IMR-90 (cell line): Measurements from ENCODE around the gene LIMS1. TPM values are rescaled to one million over a fixed set of nuclear protein-coding genes. Genes with fewer than 3 reads are reported as not detected.
"Not testable (repeated sequence)": the region's sequence is repeated elsewhere in the genome, so short reads cannot be mapped to it uniquely, and the experiment has no call there.

Experiments used
- ATAC-seq: fragments of 200-7000 bp; cut with Tn5 transposase; 2 replicates; pipeline ENCODE4 v1.9.1; 2020; ENCODE audit warnings: low read depth, mild to moderate bottlenecking, moderate library complexity
- BruUV-seq: library from RNA; stranded (reverse); fragments of 400-500 nt; replicated peaks from 2 replicates; lab custom pipeline; 2021; lab: Mats Ljungman, UMichigan
- CTCF ChIA-PET: fragments of 300-600 bp; formaldehyde crosslinking; extraction: SDS; loops from one replicate; lab custom pipeline; 2021; ENCODE audit warnings: antibody characterized with exemption; lab: Yijun Ruan, JAX
- POLR2A ChIA-PET: fragments of 300-600 bp; sonication (Branson Sonifier 250); formaldehyde crosslinking; loops from one replicate; lab custom pipeline; 2022; ENCODE audit warnings: antibody characterized with exemption; ENCODE audit not compliant: unreplicated experiment; lab: Charles Lee
- DNase-seq: peaks from one replicate; pipeline ENCODE4 v3.0.0; 2013
- H2AFZ ChIP-seq: replicated peaks from 2 replicates; pipeline ENCODE3; 2013; ENCODE audit warnings: low read length, mild to moderate bottlenecking; ENCODE audit not compliant: poor library complexity
- H2AK5ac ChIP-seq: 2 replicates; pipeline ENCODE4 v1.6.1; 2013; ENCODE audit warnings: low read depth, low read length, inconsistent platforms
- H2AK9ac ChIP-seq: replicated peaks from 2 replicates; pipeline ENCODE3; 2013; ENCODE audit warnings: mild to moderate bottlenecking, low read depth, low read length, moderate library complexity; ENCODE audit not compliant: poor library complexity
- H2BK120ac ChIP-seq: 2 replicates; pipeline ENCODE4 v1.6.1; 2013; ENCODE audit warnings: low read depth, low read length, inconsistent platforms
- H2BK15ac ChIP-seq: 3 replicates; pipeline ENCODE4 v1.6.1; 2013; ENCODE audit warnings: low read depth, low read length, inconsistent platforms
- H2BK20ac ChIP-seq: 2 replicates; pipeline ENCODE4 v1.6.1; 2013; ENCODE audit warnings: low read depth, mild to moderate bottlenecking, inconsistent platforms, low read length, moderate library complexity
- H2BK5ac ChIP-seq: 2 replicates; pipeline ENCODE4 v1.6.1; 2013; ENCODE audit warnings: mild to moderate bottlenecking, low read depth, low read length, inconsistent platforms; ENCODE audit not compliant: poor library complexity, severe bottlenecking
- H3K14ac ChIP-seq: replicated peaks from 2 replicates; pipeline ENCODE4 v1.6.1; 2013; ENCODE audit warnings: low read depth, low read length, inconsistent platforms
- H3K18ac ChIP-seq: 2 replicates; pipeline ENCODE4 v1.6.1; 2013; ENCODE audit warnings: low read depth, low read length, control low read depth
- H3K23ac ChIP-seq: 2 replicates; pipeline ENCODE4 v1.6.1; 2013; ENCODE audit warnings: low read depth, low read length, inconsistent platforms
- H3K27ac ChIP-seq: 2 replicates; pipeline ENCODE4 v1.5.1; 2013; ENCODE audit warnings: mild to moderate bottlenecking, control low read depth, low read length; ENCODE audit not compliant: insufficient read depth
- H3K27me3 ChIP-seq: 2 replicates; pipeline ENCODE4 v1.6.1; 2013; ENCODE audit warnings: low read length; ENCODE audit not compliant: control insufficient read depth, insufficient read depth
- H3K36me3 ChIP-seq: 2 replicates; pipeline ENCODE4 v1.6.1; 2013; ENCODE audit warnings: low read length, mixed read lengths; ENCODE audit not compliant: control insufficient read depth, insufficient read depth
- H3K4ac ChIP-seq: 2 replicates; pipeline ENCODE4 v1.6.1; 2013; ENCODE audit warnings: low read depth, low read length, inconsistent platforms
- H3K4me1 ChIP-seq: 2 replicates; pipeline ENCODE4 v1.6.1; 2013; ENCODE audit warnings: low read length, mixed read lengths; ENCODE audit not compliant: control insufficient read depth, insufficient read depth
- H3K4me2 ChIP-seq: 2 replicates; pipeline ENCODE4 v1.6.1; 2013; ENCODE audit warnings: low read depth, mild to moderate bottlenecking, control low read depth, low read length, moderate library complexity
- H3K4me3 ChIP-seq: 2 replicates; pipeline ENCODE4 v1.5.1; 2013; ENCODE audit warnings: low read depth, mild to moderate bottlenecking, control low read depth, low read length, moderate library complexity; ENCODE audit not compliant: insufficient read depth
- H3K56ac ChIP-seq: 2 replicates; pipeline ENCODE4 v1.6.1; 2013; ENCODE audit warnings: low read length, inconsistent platforms; ENCODE audit not compliant: insufficient read depth; ENCODE audit errors: extremely low read depth
- H3K79me1 ChIP-seq, 2 experiments: 2 replicates each; pipeline ENCODE4 v1.6.1; 2013; ENCODE audit warnings: low read length in 2 of 2, inconsistent platforms in 1 of 2, low read depth in 1 of 2
- H3K9ac ChIP-seq: 2 replicates; pipeline ENCODE4 v1.6.1; 2013; ENCODE audit warnings: low read depth, low read length, control low read depth
- H3K9me1 ChIP-seq: 2 replicates; pipeline ENCODE4 v1.6.1; 2013; ENCODE audit warnings: low read length, inconsistent platforms; ENCODE audit not compliant: insufficient read depth
- H3K9me3 ChIP-seq: 2 replicates; pipeline ENCODE4 v1.6.1; 2013; ENCODE audit warnings: low read length; ENCODE audit not compliant: control insufficient read depth, insufficient read depth
- H4K20me1 ChIP-seq: 2 replicates; pipeline ENCODE4 v1.6.1; 2013; ENCODE audit warnings: low read length, inconsistent platforms; ENCODE audit not compliant: insufficient read depth
- H4K5ac ChIP-seq: 2 replicates; pipeline ENCODE4 v1.6.1; 2013; ENCODE audit warnings: mild to moderate bottlenecking, low read depth, low read length, control low read depth
- H4K8ac ChIP-seq, 2 experiments: 2 replicates each; pipeline ENCODE4 v1.6.1; 2013; ENCODE audit warnings: low read depth in 2 of 2, low read length in 2 of 2, control low read depth in 1 of 2, inconsistent platforms in 1 of 2
- H4K91ac ChIP-seq: 2 replicates; pipeline ENCODE4 v1.6.1; 2013; ENCODE audit warnings: low read depth, low read length, inconsistent platforms; ENCODE audit not compliant: insufficient read depth
- CHD1 ChIP-seq: IDR thresholded peaks from 2 replicates; pipeline ENCODE4 v1.6.1; 2012; ENCODE audit warnings: low read depth, low read length, improper control_type of control experiment
- MAFK ChIP-seq: IDR thresholded peaks from 2 replicates; pipeline ENCODE4 v1.6.1; 2012; ENCODE audit warnings: low read depth, low read length, improper control_type of control experiment
- MXI1 ChIP-seq: IDR thresholded peaks from 2 replicates; pipeline ENCODE4 v1.6.1; 2012; ENCODE audit warnings: low read depth, mild to moderate bottlenecking, low read length, moderate library complexity, borderline replicate concordance
- WGBS, 2 experiments: methylation state at CpG; one replicate each; pipeline versions ENCODE4 v1.1.5 to v1.1.7; 2013; ENCODE audit warnings: missing lambda C conversion rate in 2 of 2; ENCODE audit not compliant: insufficient read length in 1 of 2; ENCODE audit errors: extremely low coverage in 2 of 2; 5-methylcytosine and 5-hydroxymethylcytosine counted together
- dilution Hi-C: fragments of 300-500 bp; cut with HindIII; formaldehyde crosslinking; loops from one replicate; pipeline ENCODE4 v1.14.3; 2018; ENCODE audit warnings: low sequenced_read_pairs; ENCODE audit not compliant: unreplicated experiment
- in situ Hi-C: fragments of 300-500 bp; cut with MboI; formaldehyde crosslinking; loops from 3 replicates; pipeline ENCODE4 v1.14.3; 2019; ENCODE audit warnings: low sequenced_read_pairs, inconsistent platforms, mixed read lengths
- intact Hi-C: fragments of 100-400 bp; cut with micrococcal nuclease; formaldehyde crosslinking; loops from 2 replicates; pipeline ENCODE4 v1.10.0; 2022
- polyA plus RNA-seq, 3 experiments: library from polyadenylated mRNA; depleted of rRNA; stranded (reverse); fragments of >200 nt; gene quantifications; 2 replicates each; pipeline ENCODE4 v1.2.3, GENCODE V29; 2012; ENCODE audit warnings: low replicate concordance in 1 of 3
- total RNA-seq: library from RNA; depleted of rRNA; stranded (reverse); fragments of >200 nt; gene quantifications from 2 replicates; pipeline ENCODE4 v1.2.3, GENCODE V29; 2012

LIMS1 gene
- total and polyA plus RNA-seq, 2 of the 4 experiments (the other 2 are of a cell fraction), result 59.1 to 131 TPM

- TF ChIP-seq CHD1 (no peak), MAFK (no peak)
These were observed 107.5 kb downstream of the LIMS1 start (continued) for GRCh38 chr2:108641756-108642155.

- in situ Hi-C loops, result no loop called here
- Histone ChIP-seq H3K4ac (no peak overlapping the region), H2AFZ (no peak overlapping the region), H2BK120ac (no peak overlapping the region), H2BK15ac (no peak overlapping the region), H3K9me1 (peaks cover 11% of the 10 kb centered on the region), H4K20me1 (0 out of 2 replicates have a peak, but pooled peaks cover 3% of the 10 kb centered on the region), H3K27ac (no peak overlapping the region), H3K79me1 (peaks cover 19 to 48% of the 10 kb centered on the region in 2 experiments), H3K18ac (no peak overlapping the region), H3K27me3 (no peaks in the 10 kb centered on the region), H4K91ac (no peak overlapping the region), H2BK5ac (no peak overlapping the region), H3K56ac (no peak overlapping the region), H4K8ac (no peak overlapping the region), H3K4me3 (no peak overlapping the region), H2AK9ac (no peak overlapping the region), H2BK20ac (no peak overlapping the region), H3K23ac (no peak overlapping the region), H3K4me1 (peaks cover 11% of the 10 kb centered on the region), H3K4me2 (no peak overlapping the region), H3K36me3 (no peaks in the 10 kb centered on the region; the same call in 1 of the 2 replicates), H3K9me3 (no peaks in the 10 kb centered on the region), H3K14ac (0 out of 2 replicates have a peak overlapping the region, but pooled peaks have one; percentile 44), H3K9ac (no peak overlapping the region), H2AK5ac (no peak overlapping the region), H4K5ac (no peak overlapping the region)
- ChIA-PET CTCF (no interaction called here), POLR2A (no interaction called here)
- BruUV-seq, result no TSS peak
- TF ChIP-seq MXI1, result no peak
- DNase-seq, result no peak
- 100% methylated on average over 2 of the region's 15 CpGs; no CpG with 5 or more reads in 1 of the 2 experiments for WGBS, 2 experiments
- no peak for ATAC-seq
- intact Hi-C loops, result no loop called here
- dilution Hi-C loops, result no loop called here
These were observed 109.1 kb downstream of the LIMS1 start for GRCh38 chr2:108643261-108643849.

DNA sequence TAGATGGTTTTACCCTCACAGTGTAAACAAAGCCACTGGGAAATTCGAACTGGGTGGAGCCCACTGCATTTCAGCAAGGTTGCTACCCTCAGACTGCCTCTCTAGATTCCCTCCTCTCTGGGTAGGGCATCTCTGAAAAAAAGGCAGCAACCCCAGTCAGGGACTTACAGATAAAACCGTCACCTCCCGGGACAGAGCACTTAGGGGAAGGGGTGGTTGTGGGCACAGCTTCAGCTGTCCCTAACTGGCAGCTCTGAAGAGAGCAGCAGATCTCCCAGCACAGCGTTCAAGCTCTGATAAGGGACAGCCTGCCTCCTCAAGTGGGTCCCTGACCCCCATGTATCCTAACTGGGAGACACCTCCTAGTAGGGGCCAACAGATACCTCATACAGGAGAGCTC, 109.6 kb downstream of the LIMS1 start:
- Histone ChIP-seq H3K79me1 (peaks cover 19 to 42% of the 10 kb centered on the region in 2 experiments), H3K9me1 (peaks cover 10% of the 10 kb centered on the region), H3K4me1 (peaks cover 11% of the 10 kb centered on the region)
- H3K9ac ChIP-seq, H3K4me2 ChIP-seq, H2BK15ac ChIP-seq, H2BK20ac ChIP-seq, in situ Hi-C loops, H2AK5ac ChIP-seq, BruUV-seq, H3K9me3 ChIP-seq, H3K36me3 ChIP-seq, H2BK120ac ChIP-seq, H3K56ac ChIP-seq, ATAC-seq, DNase-seq, H3K14ac ChIP-seq, POLR2A ChIA-PET, H3K18ac ChIP-seq, H4K5ac ChIP-seq, H4K91ac ChIP-seq, H4K20me1 ChIP-seq, CTCF ChIA-PET, H2AFZ ChIP-seq, H4K8ac ChIP-seq, dilution Hi-C loops, H3K27me3 ChIP-seq, intact Hi-C loops, H2AK9ac ChIP-seq, H3K4me3 ChIP-seq, H3K4ac ChIP-seq, H3K27ac ChIP-seq, H2BK5ac ChIP-seq, H3K23ac ChIP-seq: not testable (repeated sequence)
- 60% methylated on average over 1 of the region's 4 CpGs; no CpG with 5 or more reads in 1 of the 2 experiments for WGBS, 2 experiments
